Esophagus squamous epithelium (tissue), 4 donors: Measurements from ENCODE around the gene ITPR2.

ENCODE experiments used
- CTCF ChIP-seq, 6 experiments: fragments of 450-650 bp in 4 of 6; fragments of 200-600 bp in 2 of 6; sonication (generic) in 2 of 6; IDR thresholded peaks; one replicate each; pipeline ENCODE4 v1.5.1; 2016 to 2019; ENCODE audit warnings: antibody characterized with exemption in 6 of 6, mild to moderate bottlenecking in 4 of 6, moderate library complexity in 4 of 6
- POLR2A ChIP-seq, 4 donors: fragments of 450-650 bp; IDR thresholded peaks; one replicate each; pipeline ENCODE4 v1.6.1; 2017; ENCODE audit warnings: antibody characterized with exemption in 4 of 4, mild to moderate bottlenecking in 4 of 4, moderate library complexity in 3 of 4

- TF ChIP-seq CTCF (IDR thresholded peaks at IDR 0.05), result no peak
- no peak for TF ChIP-seq POLR2A (IDR thresholded peaks at IDR 0.05)
Measured at GRCh38 chr12:26467351-26467750, 365.6 kb downstream of the ITPR2 start.
